ENCODE measurements around the gene C1orf87. TPM values are rescaled to one million over a fixed set of nuclear protein-coding genes. Genes with fewer than 3 reads are reported as not detected.

Gene C1orf87
- total RNA-seq, 1 donor from 2014 or later, result not detected

DNA sequence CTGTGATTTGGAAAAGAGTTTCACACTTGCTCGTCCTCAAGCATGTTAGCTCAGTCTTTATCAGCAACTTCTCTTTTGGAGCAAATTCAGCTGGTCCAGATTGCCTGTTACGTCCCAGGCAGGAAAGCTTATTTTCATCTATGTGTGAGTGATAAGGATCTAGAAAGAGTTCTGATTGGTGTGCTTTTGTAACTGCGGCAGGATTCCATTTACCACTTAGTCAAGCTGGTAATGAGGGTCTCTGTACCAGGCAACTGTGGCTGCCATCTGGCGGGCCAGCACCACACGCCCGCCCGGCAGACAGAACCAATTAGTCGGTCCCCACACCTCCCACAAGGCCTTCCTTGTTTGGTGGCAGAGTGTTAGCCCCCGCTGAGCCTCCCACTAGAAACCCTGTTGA is 21.0 kb downstream of the C1orf87 start:
- CTCF ChIA-PET, result no interaction called here
- no peaks in the 10 kb centered on the region for H3K27me3 Mint-ChIP-seq
- no peak overlapping the region for H3K4me3 Mint-ChIP-seq
- intact Hi-C loops (cut with micrococcal nuclease), result no loop called here
- POLR2A ChIA-PET, result no interaction called here
- H3K4me1 Mint-ChIP-seq, result no peaks in the 10 kb centered on the region
- TF ChIP-seq, protein P1, sequence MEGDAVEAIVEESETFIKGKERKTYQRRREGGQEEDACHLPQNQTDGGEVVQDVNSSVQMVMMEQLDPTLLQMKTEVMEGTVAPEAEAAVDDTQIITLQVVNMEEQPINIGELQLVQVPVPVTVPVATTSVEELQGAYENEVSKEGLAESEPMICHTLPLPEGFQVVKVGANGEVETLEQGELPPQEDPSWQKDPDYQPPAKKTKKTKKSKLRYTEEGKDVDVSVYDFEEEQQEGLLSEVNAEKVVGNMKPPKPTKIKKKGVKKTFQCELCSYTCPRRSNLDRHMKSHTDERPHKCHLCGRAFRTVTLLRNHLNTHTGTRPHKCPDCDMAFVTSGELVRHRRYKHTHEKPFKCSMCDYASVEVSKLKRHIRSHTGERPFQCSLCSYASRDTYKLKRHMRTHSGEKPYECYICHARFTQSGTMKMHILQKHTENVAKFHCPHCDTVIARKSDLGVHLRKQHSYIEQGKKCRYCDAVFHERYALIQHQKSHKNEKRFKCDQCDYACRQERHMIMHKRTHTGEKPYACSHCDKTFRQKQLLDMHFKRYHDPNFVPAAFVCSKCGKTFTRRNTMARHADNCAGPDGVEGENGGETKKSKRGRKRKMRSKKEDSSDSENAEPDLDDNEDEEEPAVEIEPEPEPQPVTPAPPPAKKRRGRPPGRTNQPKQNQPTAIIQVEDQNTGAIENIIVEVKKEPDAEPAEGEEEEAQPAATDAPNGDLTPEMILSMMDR (IDR thresholded peaks at IDR 0.05), result no peak
- DNase-seq (no peak), ATAC-seq (ENCODE audit: low read depth) (no peak)
- H3K9me3 Mint-ChIP-seq, result peaks cover 10% of the 10 kb centered on the region
- no peaks in the 10 kb centered on the region for H3K36me3 Mint-ChIP-seq (ENCODE audit: low read depth)
- H3K27ac Mint-ChIP-seq, result no peak overlapping the region

DNA sequence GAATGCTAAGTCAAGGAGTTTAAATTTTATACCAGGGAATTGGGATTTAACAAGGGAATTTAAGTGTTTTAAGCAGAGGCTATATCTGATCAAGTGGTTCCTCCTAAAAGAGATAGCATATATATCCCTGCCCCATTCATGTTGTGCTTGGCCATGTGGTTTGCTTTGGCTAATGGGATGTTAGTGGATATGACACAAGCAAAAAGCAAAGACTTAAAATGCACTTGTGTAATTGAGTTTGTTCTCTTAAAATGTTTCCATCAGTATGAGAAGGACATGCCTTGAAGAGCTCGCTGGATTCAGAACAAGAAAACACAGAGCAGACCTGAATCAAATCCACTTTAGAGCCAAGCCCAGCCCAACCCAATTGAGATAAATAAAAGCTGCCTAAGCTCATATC is 22.4 kb downstream of the C1orf87 start:
- intact Hi-C loops (cut with micrococcal nuclease), result no loop called here
- TF ChIP-seq, protein P1 (IDR thresholded peaks at IDR 0.05), result no peak
- ChIA-PET CTCF (no interaction called here), POLR2A (no interaction called here)
- no peaks in the 10 kb centered on the region for H3K27me3 Mint-ChIP-seq
- DNase-seq (no peak), ATAC-seq (ENCODE audit: low read depth) (no peak)
- no peaks in the 10 kb centered on the region for H3K4me1 Mint-ChIP-seq
- peaks cover 10% of the 10 kb centered on the region for H3K9me3 Mint-ChIP-seq
- no peak overlapping the region for H3K27ac Mint-ChIP-seq
- H3K36me3 Mint-ChIP-seq (ENCODE audit: low read depth), result no peaks in the 10 kb centered on the region
- no peak overlapping the region for H3K4me3 Mint-ChIP-seq

DNA sequence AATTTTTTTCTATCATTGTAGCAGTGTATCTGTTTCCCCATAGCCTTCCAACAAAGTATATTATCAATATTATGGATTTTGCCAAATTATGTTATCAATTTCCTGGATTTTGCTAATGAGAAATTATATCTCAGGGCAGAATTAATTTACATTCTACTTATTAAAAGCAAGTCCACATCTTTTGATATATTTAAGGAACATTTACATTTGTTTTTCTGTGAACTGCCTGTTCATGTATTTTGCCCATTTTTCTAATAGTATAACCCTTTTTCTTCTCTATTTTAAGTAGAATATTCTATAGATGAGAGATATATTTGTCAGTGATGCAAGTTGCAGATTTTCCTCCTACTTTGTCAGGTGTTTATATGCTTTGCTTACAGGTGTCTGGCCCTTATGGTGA is 24.4 kb downstream of the C1orf87 start:
- POLR2A ChIA-PET, result no interaction called here
- intact Hi-C loops (cut with micrococcal nuclease), result no loop called here
- H3K4me3 Mint-ChIP-seq, result no peak overlapping the region
- H3K27ac Mint-ChIP-seq, result no peak overlapping the region
- DNase-seq, result no peak
- ATAC-seq (ENCODE audit: low read depth), result no peak
- H3K9me3 Mint-ChIP-seq, result peaks cover 10% of the 10 kb centered on the region
- no peaks in the 10 kb centered on the region for H3K4me1 Mint-ChIP-seq
- no peaks in the 10 kb centered on the region for H3K27me3 Mint-ChIP-seq
- TF ChIP-seq, protein P1 (IDR thresholded peaks at IDR 0.05), result no peak
- CTCF ChIA-PET, result no interaction called here
- no peaks in the 10 kb centered on the region for H3K36me3 Mint-ChIP-seq (ENCODE audit: low read depth)

DNA sequence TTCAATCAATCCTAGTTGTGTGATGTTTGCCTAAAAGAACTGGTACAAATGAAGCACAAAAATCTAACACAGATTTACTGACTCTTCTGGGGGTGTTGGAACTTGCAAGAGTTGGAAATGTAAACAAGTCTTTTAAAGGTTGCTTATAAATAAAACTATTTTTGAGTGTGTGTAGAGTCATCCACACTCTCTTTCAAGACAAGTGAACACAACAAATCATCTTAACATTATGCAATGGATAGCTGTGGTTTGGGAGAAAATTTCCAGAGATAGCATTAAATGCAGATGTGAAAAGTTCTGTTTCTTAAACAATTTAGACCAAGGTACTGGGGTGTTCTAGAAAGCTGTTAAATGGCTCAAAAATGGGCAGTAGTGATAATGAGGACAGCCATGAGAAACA is 28.7 kb downstream of the C1orf87 start:
- Mint-ChIP-seq H3K4me1 (no peaks in the 10 kb centered on the region), H3K27ac (no peak overlapping the region), H3K27me3 (no peaks in the 10 kb centered on the region), H3K36me3 (ENCODE audit: low read depth) (no peaks in the 10 kb centered on the region), H3K9me3 (peaks cover 7% of the 10 kb centered on the region), H3K4me3 (no peak overlapping the region)
- ChIA-PET POLR2A (no interaction called here), CTCF (no interaction called here)
- intact Hi-C loops (cut with micrococcal nuclease), result no loop called here
- TF ChIP-seq, protein P1 (IDR thresholded peaks at IDR 0.05), result no peak
- DNase-seq (no peak), ATAC-seq (ENCODE audit: low read depth) (no peak)

DNA sequence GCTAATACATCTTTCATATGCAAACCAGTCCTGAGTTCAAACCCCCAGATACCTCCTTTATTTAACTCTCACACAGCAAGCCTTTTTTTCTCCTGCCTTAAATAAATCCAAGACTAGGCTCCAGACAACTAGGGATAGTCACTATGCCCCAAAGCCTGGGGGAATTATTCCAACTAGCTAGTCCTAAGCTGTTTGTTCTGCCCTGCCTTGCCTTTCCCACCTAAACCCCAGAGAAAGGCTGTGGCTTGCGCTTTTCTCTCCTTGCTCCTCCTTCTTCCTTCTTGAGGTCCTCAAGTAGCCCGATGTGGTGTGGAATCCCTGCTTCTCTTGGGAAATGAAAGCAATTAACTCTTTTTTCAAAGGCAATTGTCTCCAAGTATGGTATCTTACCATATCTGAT is 31.8 kb downstream of the C1orf87 start:
- no peaks in the 10 kb centered on the region for H3K27me3 Mint-ChIP-seq
- H3K4me1 Mint-ChIP-seq, result no peaks in the 10 kb centered on the region
- ChIA-PET CTCF (no interaction called here), POLR2A (no interaction called here)
- intact Hi-C loops (cut with micrococcal nuclease), result no loop called here
- TF ChIP-seq, protein P1 (IDR thresholded peaks at IDR 0.05), result no peak
- no peaks in the 10 kb centered on the region for H3K9me3 Mint-ChIP-seq
- no peak for ATAC-seq (ENCODE audit: low read depth)
- DNase-seq, result no peak
- H3K4me3 Mint-ChIP-seq, result no peak overlapping the region
- no peaks in the 10 kb centered on the region for H3K36me3 Mint-ChIP-seq (ENCODE audit: low read depth)
- H3K27ac Mint-ChIP-seq, result no peak overlapping the region

All from activated B cell treated with CpG ODN at 0.5 μM for 24 hours (primary cell).